Thoracic aorta (tissue), 2 donors: ENCODE measurements around the gene GSTO1. TPM values are rescaled to one million over a fixed set of nuclear protein-coding genes. Genes with fewer than 3 reads are reported as not detected.

Experiments used
- ATAC-seq: fragments of 150-250 bp; one replicate; pipeline ENCODE4 v1.8.0; 2017; ENCODE audit warnings: low read depth; ENCODE audit not compliant: insufficient number of reproducible peaks, low FRiP score
- DNase-seq: peaks from one replicate; pipeline ENCODE4 v3.0.0-alpha.2; 2020; ENCODE audit warnings: low spot score
- H3K27ac ChIP-seq, 2 donors: fragments of 200-600 bp; sonication (generic); 1 replicate in 1 of 2; 2 replicates in 1 of 2; pipeline ENCODE4 v1.5.1; 2016; ENCODE audit warnings: mild to moderate bottlenecking in 2 of 2, moderate library complexity in 2 of 2
- H3K27me3 ChIP-seq: fragments of 200-600 bp; sonication (generic); replicated peaks from 2 replicates; pipeline ENCODE4 v1.6.0; 2016; ENCODE audit warnings: mild to moderate bottlenecking; ENCODE audit not compliant: insufficient read depth
- H3K36me3 ChIP-seq: fragments of 200-600 bp; sonication (generic); one replicate; pipeline ENCODE4 v1.5.1; 2016
- H3K4me1 ChIP-seq, 2 donors: fragments of 200-600 bp; sonication (generic); 1 replicate in 1 of 2; 2 replicates in 1 of 2; pipeline versions ENCODE4 v1.5.1 to v1.6.0; 2016; ENCODE audit warnings: low read depth in 2 of 2, mild to moderate bottlenecking in 1 of 2; ENCODE audit not compliant: control insufficient read depth in 1 of 2
- H3K4me3 ChIP-seq: fragments of 200-600 bp; sonication (generic); 2 replicates; pipeline ENCODE4 v1.5.1; 2016; ENCODE audit warnings: mild to moderate bottlenecking
- H3K9me3 ChIP-seq: fragments of 200-600 bp; sonication (generic); 2 replicates; pipeline ENCODE4 v1.5.1; 2016
- CTCF ChIP-seq: fragments of 200-600 bp; sonication (generic); IDR thresholded peaks from one replicate; pipeline ENCODE4 v1.5.1; 2019; ENCODE audit warnings: antibody characterized with exemption
- total RNA-seq, 2 donors: library from RNA; depleted of rRNA; stranded (reverse); fragments of >200 nt; gene quantifications; one replicate each; pipeline versions ENCODE4 v1.1.0 to v1.2.3, GENCODE V29; 2016

The GSTO1 gene
- total RNA-seq, 2 donors from 2014 or later = 68.5 to 96.4 TPM

- TF ChIP-seq CTCF = no peak
- no peak overlapping the region for H3K4me3 ChIP-seq
- no peaks in the 10 kb centered on the region for H3K36me3 ChIP-seq
- H3K9me3 ChIP-seq = no peaks in the 10 kb centered on the region
- ATAC-seq = no peak
- DNase-seq = no peak
- no peaks in the 10 kb centered on the region for H3K27me3 ChIP-seq
- H3K4me1 ChIP-seq = peaks cover 21 to 80% of the 10 kb centered on the region in 2 donors
- H3K27ac ChIP-seq = no peak overlapping the region
Measured at GRCh38 chr10:104306897-104307296, 52.2 kb downstream of the GSTO1 start.

- Histone ChIP-seq H3K4me3 (no peak overlapping the region), H3K27me3 (no peaks in the 10 kb centered on the region), H3K4me1 (peaks cover 21 to 83% of the 10 kb centered on the region in 2 donors), H3K36me3 (peaks cover 8% of the 10 kb centered on the region), H3K27ac (no peak overlapping the region), H3K9me3 (no peaks in the 10 kb centered on the region)
- ATAC-seq (no peak), DNase-seq (no peak)
- TF ChIP-seq CTCF = no peak
Measured at GRCh38 chr10:104307576-104308438, 53.1 kb downstream of the GSTO1 start.

GRCh38 chr10:104308439-104308903 is 53.8 kb downstream of the GSTO1 start:
- Histone ChIP-seq H3K4me1 (peaks cover 21 to 77% of the 10 kb centered on the region in 2 donors), H3K27ac (no peak overlapping the region), H3K36me3 (peaks cover 15% of the 10 kb centered on the region), H3K27me3 (no peaks in the 10 kb centered on the region), H3K4me3 (no peak overlapping the region), H3K9me3 (no peaks in the 10 kb centered on the region)
- no peak for TF ChIP-seq CTCF
- ATAC-seq (no peak), DNase-seq (no peak)

- peak overlapping the region; percentile 16 for H3K4me3 ChIP-seq
- peak overlapping the region; percentile 86 to 88 for H3K27ac ChIP-seq
- no peak for TF ChIP-seq CTCF
- H3K36me3 ChIP-seq = peaks cover 32% of the 10 kb centered on the region
- H3K27me3 ChIP-seq = no peaks in the 10 kb centered on the region
- no peaks in the 10 kb centered on the region for H3K9me3 ChIP-seq
- DNase-seq (peak; percentile 90), ATAC-seq (peak; percentile 64)
- peaks cover 17 to 65% of the 10 kb centered on the region in 2 donors for H3K4me1 ChIP-seq
Measured at GRCh38 chr10:104309980-104310978, 55.6 kb downstream of the GSTO1 start.
